ENCODE measurements around the gene TBL1X.

The TBL1X gene

DNA sequence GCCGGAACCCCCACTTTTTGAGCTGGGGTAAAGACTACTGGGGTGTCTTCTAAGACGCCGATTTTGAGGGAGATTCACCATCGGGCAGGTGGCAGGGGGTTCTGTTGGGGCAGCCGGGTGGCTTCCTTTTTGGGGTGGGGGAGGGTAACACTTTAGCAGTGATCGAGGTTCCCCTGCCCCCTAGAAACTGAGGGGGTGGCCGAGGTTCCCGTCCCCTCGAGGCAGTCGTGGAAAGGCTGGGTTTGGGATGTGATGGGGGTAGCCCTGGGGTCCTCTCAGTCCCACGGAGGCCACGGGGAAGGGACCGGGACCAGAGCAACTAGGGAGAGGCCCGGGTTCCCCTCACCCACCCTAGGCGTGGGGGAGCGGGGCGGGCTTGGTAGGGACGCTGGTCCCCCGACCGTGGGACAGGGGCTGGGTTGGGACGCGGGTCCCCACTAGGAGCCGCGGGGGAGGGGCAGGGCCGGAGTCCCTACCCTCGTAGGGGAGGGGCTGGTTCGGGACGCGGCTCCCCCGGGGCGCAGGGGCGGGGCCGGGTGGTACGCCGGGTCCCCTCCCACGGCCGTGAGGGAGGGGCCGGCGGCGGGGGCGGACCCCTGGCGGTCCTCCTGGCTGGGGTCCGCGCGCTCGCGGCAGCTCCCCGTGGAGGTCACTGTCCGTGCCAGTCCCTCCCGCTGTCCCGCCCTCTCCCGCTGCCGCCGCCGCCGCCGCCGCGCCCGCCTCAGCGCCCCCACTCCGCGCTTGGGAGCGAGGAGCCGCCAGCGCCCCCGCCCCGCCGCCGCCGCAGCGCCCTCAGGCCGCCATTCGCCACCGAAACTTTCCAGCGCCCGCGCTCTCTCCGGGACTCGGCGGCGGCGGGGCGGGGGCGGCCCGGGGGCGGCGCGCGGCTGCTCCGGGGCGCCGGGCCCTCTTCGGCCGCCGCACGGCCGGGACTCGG, at the start of gene TBL1X:
TSS of gene TBL1X (plus strand) at position 624 of the 937 bp plus-strand sequence. CDS start 188,529 bp downstream, outside the sequence.
- Histone ChIP-seq H2AFZ (ENCODE audit: low read depth, low read length) (peak within 1 kb of the TSS; percentile 83), H3K9me3 (ENCODE audit: insufficient read depth, low read length) (no peaks in the 10 kb centered on the region), H3K4me1 (ENCODE audit: low read length) (peaks cover 31% of the 10 kb centered on the region), H3K4me3 (ENCODE audit: low read length) (peak within 1 kb of the TSS; percentile 93), H3K27me3 (ENCODE audit: low read depth, low read length) (no peaks in the 10 kb centered on the region), H3K4me2 (ENCODE audit: low read length) (peak within 1 kb of the TSS; percentile 96), H3K79me2 (ENCODE audit: low read length) (peaks cover 34% of the 10 kb centered on the region), H3K36me3 (replicated peaks; ENCODE audit: low read depth, low read length) (peaks cover 10% of the 10 kb centered on the region), H3K9ac (ENCODE audit: low read length) (peak within 1 kb of the TSS; percentile 90), H3K27ac (ENCODE audit: low read length) (peak within 1 kb of the TSS; percentile 82), H4K20me1 (ENCODE audit: insufficient read depth, low read length) (peaks cover 23% of the 10 kb centered on the region; the same call in 1 of the 2 replicates)
- TF ChIP-seq, protein P1, sequence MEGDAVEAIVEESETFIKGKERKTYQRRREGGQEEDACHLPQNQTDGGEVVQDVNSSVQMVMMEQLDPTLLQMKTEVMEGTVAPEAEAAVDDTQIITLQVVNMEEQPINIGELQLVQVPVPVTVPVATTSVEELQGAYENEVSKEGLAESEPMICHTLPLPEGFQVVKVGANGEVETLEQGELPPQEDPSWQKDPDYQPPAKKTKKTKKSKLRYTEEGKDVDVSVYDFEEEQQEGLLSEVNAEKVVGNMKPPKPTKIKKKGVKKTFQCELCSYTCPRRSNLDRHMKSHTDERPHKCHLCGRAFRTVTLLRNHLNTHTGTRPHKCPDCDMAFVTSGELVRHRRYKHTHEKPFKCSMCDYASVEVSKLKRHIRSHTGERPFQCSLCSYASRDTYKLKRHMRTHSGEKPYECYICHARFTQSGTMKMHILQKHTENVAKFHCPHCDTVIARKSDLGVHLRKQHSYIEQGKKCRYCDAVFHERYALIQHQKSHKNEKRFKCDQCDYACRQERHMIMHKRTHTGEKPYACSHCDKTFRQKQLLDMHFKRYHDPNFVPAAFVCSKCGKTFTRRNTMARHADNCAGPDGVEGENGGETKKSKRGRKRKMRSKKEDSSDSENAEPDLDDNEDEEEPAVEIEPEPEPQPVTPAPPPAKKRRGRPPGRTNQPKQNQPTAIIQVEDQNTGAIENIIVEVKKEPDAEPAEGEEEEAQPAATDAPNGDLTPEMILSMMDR (IDR thresholded peaks at IDR 0.05; ENCODE audit: low read depth, low read length), result no peak
- no peak for TF ChIP-seq EZH2phosphoT487 (IDR thresholded peaks at IDR 0.05; ENCODE audit: low read depth)

DNA sequence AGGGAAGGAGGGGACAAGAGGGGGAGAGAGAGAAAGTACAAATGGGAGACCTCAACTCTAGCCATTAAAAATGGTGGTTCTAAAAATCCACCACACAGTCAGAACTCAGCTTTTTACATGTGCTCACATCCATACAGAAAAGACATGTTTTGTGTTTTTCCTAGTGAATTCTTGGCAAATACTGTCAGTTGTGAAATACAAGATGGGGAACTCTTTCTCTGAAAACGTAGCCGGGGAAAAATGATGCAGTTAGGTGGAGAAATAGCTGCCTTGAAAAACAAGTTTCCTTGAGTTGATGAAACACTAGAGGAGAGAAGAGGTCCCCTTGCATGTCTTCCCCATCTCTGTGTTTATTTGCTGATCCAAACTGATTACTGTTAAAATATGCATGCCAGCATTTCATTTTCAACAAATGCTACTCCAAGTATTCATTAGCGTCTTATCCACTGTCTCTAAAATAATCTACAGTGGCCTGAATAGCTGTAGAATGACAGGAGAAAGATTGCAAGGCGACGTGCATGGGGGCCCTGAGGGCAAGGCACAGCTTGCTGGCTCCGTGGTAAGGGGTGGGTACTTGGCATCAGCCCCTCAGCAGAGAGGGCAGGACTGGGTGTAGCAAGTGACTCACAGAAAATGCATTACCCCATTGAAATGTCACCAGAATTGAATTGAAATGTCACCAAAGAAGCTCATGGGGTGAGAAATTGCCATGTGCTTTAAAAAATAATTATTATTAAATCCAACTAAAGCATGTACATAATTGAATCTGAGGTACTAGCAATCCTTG, 48.1 kb upstream of the TBL1X start:
- H4K20me1 ChIP-seq (ENCODE audit: insufficient read depth, low read length), result no peaks in the 10 kb centered on the region
- no peaks in the 10 kb centered on the region for H3K4me1 ChIP-seq (ENCODE audit: low read length)
- H3K27ac ChIP-seq (ENCODE audit: low read length), result no peak overlapping the region
- no peaks in the 10 kb centered on the region for H3K79me2 ChIP-seq (ENCODE audit: low read length)
- no peaks in the 10 kb centered on the region for H3K9me3 ChIP-seq (ENCODE audit: insufficient read depth, low read length)
- no peaks in the 10 kb centered on the region for H3K27me3 ChIP-seq (ENCODE audit: low read depth, low read length)
- TF ChIP-seq EZH2phosphoT487 (IDR thresholded peaks at IDR 0.05; ENCODE audit: low read depth), result no peak
- TF ChIP-seq, protein P1 (IDR thresholded peaks at IDR 0.05; ENCODE audit: low read depth, low read length), result no peak
- H3K4me3 ChIP-seq (ENCODE audit: low read length), result no peak overlapping the region
- H3K36me3 ChIP-seq (replicated peaks; ENCODE audit: low read depth, low read length), result no peaks in the 10 kb centered on the region
- no peak overlapping the region for H2AFZ ChIP-seq (ENCODE audit: low read depth, low read length)
- H3K4me2 ChIP-seq (ENCODE audit: low read length), result no peak overlapping the region
- no peak overlapping the region for H3K9ac ChIP-seq (ENCODE audit: low read length)

GRCh38 chrX:9418262-9418661, 46.6 kb upstream of the TBL1X start:
- Histone ChIP-seq H4K20me1 (ENCODE audit: insufficient read depth, low read length) (no peaks in the 10 kb centered on the region), H3K36me3 (replicated peaks; ENCODE audit: low read depth, low read length) (no peaks in the 10 kb centered on the region), H3K27me3 (ENCODE audit: low read depth, low read length) (no peaks in the 10 kb centered on the region), H3K4me2 (ENCODE audit: low read length) (no peak overlapping the region), H3K27ac (ENCODE audit: low read length) (no peak overlapping the region), H2AFZ (ENCODE audit: low read depth, low read length) (no peak overlapping the region), H3K4me1 (ENCODE audit: low read length) (no peaks in the 10 kb centered on the region), H3K9ac (ENCODE audit: low read length) (no peak overlapping the region), H3K79me2 (ENCODE audit: low read length) (no peaks in the 10 kb centered on the region), H3K4me3 (ENCODE audit: low read length) (no peak overlapping the region), H3K9me3 (ENCODE audit: insufficient read depth, low read length) (no peaks in the 10 kb centered on the region)
- TF ChIP-seq EZH2phosphoT487 (IDR thresholded peaks at IDR 0.05; ENCODE audit: low read depth), result no peak
- TF ChIP-seq, protein P1 (IDR thresholded peaks at IDR 0.05; ENCODE audit: low read depth, low read length), result no peak
